HTR-8/SVneo (cell line): ENCODE measurements around the gene RAMACL.

Experiments used
- DNase-seq: peaks from one replicate; pipeline ENCODE4 v3.0.0; 2011; ENCODE audit warnings: low spot score, mixed read lengths; ENCODE audit not compliant: insufficient read length
- FAIRE-seq: peaks from 2 replicates; lab custom pipeline; 2011; peaks lifted over from hg19 to GRCh38; lab: Jason Lieb, UNC

The RAMACL gene

GRCh38 chr6:166561771-166562359 is 24.6 kb downstream of the RAMACL start:
- FAIRE-seq, result no peak
- DNase-seq, result no peak

DNA sequence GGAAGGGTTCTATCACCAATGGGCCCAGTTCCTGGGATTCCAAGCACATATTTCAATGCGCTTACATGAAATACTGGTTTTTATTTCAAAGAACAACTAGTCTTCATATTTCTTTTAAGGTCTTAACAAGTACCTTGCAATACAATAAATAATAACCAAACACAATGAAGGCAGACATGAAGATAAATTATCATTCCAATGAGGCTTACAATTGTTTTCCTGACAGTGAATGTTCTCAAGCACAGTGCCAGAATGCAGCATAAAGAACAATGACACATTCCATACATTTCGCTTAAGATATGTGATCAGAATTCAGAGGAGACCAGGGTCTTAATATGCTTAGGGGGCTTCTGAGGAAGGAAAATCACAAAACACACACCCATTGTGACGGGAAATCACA is 26.3 kb downstream of the RAMACL start:
- FAIRE-seq, result no peak
- no peak for DNase-seq

- no peak for FAIRE-seq
- DNase-seq, result no peak
Observed at GRCh38 chr6:166559662-166560061, 26.8 kb downstream of the RAMACL start.

- FAIRE-seq, result no peak
- no peak for DNase-seq
Observed at GRCh38 chr6:166559211-166559610, 27.3 kb downstream of the RAMACL start.

DNA sequence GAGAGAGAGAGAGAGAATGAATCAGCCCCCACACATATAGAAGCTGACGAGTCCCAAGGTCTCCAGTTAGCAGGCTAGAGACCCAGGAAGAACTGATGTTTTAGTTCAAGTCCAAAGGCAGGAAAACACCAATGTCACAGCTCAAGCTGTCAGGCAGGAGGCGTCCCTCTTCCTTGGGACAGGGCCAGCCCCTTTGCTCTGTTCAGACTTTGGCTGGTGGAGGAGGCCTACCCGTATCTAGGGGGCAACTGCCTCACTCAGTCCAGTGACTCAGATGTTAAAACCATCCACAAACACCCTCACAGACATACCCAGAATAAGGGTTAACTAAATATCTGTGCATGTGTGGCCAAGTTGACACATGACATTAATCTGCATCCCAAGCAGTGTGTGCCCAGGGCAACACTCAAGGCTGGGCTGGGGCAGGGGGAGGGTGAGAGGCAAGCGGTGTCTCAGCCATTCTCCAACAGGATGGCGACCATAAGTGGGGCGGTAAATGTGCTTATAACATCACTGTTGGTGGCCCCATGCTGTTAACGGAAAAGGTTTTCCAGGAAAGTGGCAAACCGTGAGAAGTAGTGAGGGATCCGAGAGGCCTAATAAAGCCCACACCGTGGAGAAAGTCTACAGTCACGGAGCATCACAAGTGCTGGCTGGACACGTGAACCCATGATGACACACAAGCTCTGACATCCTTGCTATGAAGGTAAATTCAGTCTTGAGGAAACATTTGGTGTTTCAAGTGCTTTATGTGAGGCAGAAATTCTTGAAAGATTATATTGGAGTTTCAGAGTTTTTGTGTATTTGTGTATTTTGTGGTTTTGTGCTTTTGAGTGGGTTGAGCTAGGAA is 28.1 kb downstream of the RAMACL start:
- DNase-seq (no peak), FAIRE-seq (no peak)

DNA sequence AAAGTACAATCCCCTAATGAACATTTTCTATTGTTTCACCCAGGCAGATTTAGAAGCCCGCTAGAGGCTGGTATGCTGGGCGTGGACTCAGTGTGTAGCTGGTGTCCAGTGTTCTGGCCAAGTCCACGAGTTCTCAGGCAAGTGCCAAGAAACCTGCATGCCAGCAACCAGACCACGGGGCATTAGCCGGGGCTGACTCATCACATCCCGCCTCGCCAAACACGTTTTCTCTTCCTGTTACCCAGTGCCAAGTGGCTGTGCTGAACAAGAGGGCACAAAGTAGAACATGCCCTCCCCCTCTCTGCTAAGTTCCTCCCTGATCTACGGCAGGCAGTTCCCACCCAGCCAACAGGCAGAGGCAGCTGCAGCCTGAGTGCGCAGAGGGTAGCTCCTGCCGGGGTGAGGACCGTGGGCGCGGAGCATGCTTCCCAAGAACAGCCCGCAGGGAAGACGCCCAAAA is 29.6 kb downstream of the RAMACL start:
- DNase-seq (peak; percentile 56), FAIRE-seq (no peak)

DNA sequence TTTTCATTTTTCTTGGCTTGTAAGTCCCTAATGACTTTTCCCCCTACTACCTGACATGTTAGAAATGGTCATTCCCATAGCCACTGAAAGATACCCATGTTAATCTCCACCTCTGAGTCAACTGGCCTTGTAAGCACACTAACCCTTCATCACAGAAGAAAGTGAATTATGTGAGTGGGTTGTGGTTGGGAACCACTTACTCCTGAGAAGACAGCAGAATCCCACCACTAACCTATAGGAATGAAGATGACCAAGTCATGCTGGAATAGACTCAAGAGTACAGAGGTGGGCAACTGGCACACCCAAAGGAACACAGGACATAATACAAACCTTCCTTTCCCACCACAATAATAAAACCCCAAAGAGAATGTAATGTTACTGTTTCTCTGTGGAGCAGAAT is 30.1 kb downstream of the RAMACL start:
- DNase-seq (no peak), FAIRE-seq (no peak)

GRCh38 chr6:166555086-166555485 is 31.4 kb downstream of the RAMACL start:
- DNase-seq, result no peak
- no peak for FAIRE-seq

DNA sequence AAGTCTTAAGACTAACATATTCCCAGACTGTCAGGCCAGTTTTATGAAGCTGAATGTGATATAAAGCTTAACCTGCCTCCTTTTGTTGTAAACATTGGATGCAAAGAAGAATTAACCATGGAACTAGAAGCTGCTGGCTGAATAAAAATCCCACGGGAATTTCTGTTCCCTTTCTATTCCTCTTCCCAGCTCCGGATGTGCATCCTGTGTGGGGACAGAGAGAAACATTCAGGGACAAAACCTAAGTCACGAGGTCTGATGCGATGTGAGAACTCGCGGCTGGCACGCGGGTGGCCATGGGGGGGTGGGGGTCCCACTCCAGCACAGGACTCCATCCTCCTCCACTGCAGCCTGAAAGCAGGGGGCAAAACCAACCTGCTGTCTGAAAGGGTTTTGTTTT is 32.2 kb downstream of the RAMACL start:
- DNase-seq (no peak), FAIRE-seq (no peak)

GRCh38 chr6:166553563-166554271 is 32.8 kb downstream of the RAMACL start:
- FAIRE-seq, result no peak

DNA sequence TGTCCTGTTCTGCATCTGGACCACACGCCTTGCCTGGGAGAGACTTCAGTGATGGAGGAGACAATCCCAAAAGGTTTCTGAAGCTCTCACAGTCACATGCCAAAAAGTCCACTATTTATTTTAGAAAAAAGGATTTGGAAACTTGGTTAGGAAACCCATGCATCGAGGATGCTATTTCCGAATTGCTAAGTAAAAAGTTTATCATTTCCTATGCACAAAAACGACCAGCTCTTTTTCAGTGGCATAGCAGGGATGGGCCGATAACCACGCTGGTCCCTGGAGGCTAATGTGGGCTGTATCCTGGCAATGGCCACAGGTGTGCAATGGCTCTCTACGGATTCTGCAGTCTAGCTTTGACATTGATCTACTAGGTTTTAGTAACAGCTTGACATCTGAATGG is 33.9 kb downstream of the RAMACL start:
- FAIRE-seq (no peak), DNase-seq (no peak)

More at GRCh38 chr6:166553563-166554271, 32.8 kb downstream of the RAMACL start:
- DNase-seq, result no peak

- DNase-seq (no peak), FAIRE-seq (no peak)
Observed at GRCh38 chr6:166551754-166552495, 34.6 kb downstream of the RAMACL start.

DNA sequence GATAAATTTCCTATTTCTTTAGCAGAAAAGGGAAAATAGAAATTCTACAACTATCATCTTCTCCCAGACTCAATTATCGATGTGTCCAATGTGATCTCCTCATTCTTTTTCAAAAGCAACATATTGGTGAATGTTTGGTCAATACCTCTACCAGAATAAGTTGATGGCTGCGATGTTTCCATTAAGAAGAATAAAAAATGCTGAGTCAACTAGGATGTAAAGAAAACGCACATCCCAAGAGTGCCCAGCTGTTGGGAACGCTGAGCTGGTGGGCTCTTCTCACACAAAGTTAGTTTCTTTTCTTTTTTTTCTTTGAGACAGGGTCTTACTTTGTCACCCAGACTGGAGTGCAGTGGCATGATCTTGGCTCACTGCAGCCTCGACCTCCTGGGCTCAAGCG is 39.8 kb downstream of the RAMACL start:
- FAIRE-seq, result no peak
- DNase-seq, result no peak

DNA sequence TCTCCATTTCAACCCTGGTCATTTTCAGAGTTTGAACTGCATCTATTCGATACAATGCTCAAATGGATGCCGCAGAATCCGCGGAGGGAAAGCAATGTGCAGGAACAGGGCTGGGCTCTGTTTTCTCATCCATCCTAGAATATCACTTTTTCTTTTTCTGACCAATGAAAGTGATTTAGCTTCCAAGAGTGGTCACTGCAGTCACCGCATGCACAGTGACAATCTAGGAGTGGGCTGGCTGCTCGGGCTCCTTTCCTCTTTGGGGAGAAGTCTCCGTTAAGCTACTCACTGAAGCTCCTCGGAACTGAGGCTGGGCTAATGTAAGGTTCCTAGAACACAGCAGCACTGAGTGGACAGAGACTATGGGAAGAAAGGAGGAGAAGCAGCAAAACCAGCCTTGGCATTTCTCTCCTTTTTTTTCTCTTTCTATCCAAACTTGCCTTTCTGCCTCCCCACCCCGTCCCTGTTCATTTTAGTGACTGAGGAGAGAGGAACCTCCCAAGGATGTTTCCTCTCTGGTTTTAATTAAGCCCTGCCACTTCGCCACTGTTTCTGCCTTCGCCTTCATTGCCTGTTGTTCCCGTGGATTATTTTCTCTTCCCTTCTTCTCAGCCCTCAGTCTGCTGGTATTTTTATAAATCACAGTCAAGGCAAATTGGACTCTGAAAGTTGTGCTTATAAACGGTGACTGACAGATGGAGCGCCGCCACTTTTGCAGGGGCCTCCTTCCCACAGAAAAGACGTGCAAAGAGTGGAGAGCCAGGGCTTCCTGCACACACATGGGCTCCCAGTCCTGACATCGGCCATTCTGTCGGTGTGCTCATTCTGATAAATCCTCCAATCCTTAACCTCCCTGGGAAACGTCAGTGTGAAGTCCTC is 41.1 kb downstream of the RAMACL start:
- DNase-seq (no peak), FAIRE-seq (no peak)

DNA sequence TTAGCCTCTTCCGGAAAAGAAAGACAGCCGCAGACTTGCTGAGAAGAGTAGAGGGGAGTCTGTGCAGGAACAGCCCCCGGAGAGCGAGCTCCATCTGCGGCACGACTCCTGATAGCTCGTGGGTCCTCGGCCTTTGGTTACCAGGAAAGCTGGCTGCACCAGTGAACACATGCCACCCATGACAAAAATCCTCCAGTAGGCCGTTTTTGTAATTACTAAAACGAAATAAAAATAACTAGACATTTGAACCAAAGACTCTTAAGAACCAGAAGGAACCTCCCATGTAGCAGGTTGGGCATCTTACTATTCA is 42.2 kb downstream of the RAMACL start:
- no peak for FAIRE-seq
- no peak for DNase-seq

DNA sequence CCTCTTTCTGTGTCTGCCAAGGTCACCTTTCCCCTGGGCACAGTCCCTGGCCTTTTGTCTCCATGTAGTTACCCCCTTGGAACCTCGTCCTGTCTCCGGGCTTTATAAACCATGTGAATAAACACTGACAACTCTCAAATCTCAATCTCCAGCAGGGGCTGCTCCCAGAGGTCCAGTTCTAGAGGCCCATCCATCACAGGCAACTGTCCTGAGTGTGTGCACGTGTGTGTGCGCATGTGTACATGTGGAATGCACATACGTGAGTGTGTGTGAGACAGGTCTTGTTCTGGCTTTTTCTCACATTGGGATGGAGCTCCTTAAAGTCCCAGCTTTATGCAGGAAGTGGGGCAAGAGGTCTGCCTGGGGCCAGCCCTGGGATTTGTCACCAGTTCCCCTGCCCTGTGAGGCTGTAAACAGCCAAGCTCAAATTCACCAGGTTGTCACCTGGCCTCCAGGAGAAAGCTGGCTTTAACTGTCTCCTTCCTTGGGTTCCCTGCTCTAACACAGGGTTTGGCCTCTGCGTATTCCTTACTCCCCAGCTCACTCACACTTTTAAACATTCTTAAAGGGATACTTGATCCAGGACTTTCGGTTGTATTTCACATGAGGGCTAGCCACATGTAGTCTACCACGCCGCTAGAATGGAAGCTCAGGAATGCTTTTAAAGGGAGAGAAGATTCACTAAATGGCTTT is 42.7 kb downstream of the RAMACL start:
- FAIRE-seq (no peak), DNase-seq (no peak)

DNA sequence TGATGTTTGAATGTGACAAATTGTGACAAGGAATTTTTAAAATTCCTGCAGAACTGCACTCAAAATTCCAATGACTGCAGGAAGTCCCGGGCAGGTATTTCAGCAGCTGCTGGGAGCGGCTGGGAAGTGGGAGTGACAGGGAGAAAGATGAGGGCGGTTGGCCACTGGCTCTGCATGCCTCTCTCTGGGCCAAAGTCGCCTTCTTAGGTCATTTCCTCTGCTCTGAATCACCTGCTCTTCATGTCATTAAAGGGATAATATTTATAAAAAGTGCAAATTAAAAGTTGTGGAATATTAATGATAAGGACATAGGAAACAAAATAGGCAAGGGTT is 43.9 kb downstream of the RAMACL start:
- DNase-seq (peak; percentile 9), FAIRE-seq (no peak)

- DNase-seq, result no peak
- no peak for FAIRE-seq
Observed at GRCh38 chr6:166541876-166542579, 44.5 kb downstream of the RAMACL start.

GRCh38 chr6:166541366-166541765 is 45.1 kb downstream of the RAMACL start:
- DNase-seq (no peak), FAIRE-seq (no peak)
